Stimulated activated CD4-positive, alpha-beta T cell treated with anti-CD3 and anti-CD28 coated beads, Interleukin-1b, Interleukin-23, amount 100 ng/mL, for 1 hour (primary cell): Measurements from ENCODE around the gene ROPN1L.
"Not testable (repeated sequence)": the region's sequence is repeated elsewhere in the genome, so short reads cannot be mapped to it uniquely, and the experiment has no call there.

Experiments
- DNase-seq, 2 donors: peaks; one replicate each; pipeline ENCODE4 v3.0.0-alpha.2; 2020; ENCODE audit warnings: low read depth in 2 of 2

The ROPN1L gene

DNA sequence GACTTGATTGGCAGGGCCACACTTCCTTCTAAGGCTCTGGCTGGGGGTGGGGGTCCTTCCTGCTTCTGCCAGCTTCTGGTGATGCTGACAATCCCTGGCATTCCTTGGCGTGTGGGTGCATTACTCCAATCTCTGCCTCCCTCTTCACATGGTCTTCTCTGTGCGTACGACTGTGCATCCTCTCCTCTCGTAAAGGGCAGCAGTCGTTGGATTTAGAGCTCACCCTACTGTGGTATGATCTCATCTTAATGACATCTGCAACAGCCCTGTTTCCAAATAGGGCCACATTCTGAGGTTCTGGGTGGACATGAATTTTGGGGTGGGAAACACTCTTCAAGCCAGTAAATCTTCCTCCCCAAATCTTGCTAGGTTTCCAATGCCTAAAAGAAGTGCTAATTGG, 36.8 kb downstream of the ROPN1L start:
- no peak for DNase-seq

DNA sequence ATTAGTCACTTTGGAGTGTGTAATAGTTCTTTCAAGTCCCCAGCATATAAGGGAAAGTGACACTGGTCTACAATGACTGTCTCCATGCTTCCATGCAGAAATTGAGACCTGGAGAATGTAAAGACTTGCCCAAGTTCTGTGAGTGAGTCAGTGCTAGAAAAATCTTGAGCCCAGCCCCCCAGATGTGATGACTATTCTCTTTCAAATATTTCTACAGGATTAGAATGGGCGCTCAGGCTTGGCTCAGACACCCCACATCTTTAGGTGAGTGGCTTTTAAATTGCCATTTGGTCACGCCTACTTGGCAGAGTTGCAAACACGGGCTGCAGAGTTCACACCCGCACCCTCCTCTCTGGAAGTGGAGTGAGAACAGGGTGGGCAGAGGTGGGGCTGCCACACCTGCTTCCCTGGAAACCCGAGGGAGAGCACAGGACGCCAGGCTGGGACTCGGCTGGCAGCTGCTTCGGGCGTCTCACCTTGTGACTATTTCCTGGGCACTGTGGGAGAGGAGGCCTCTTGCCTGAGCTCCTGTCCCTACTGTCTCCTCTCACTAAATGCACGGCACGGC, 37.6 kb downstream of the ROPN1L start:
- no peak for DNase-seq

DNA sequence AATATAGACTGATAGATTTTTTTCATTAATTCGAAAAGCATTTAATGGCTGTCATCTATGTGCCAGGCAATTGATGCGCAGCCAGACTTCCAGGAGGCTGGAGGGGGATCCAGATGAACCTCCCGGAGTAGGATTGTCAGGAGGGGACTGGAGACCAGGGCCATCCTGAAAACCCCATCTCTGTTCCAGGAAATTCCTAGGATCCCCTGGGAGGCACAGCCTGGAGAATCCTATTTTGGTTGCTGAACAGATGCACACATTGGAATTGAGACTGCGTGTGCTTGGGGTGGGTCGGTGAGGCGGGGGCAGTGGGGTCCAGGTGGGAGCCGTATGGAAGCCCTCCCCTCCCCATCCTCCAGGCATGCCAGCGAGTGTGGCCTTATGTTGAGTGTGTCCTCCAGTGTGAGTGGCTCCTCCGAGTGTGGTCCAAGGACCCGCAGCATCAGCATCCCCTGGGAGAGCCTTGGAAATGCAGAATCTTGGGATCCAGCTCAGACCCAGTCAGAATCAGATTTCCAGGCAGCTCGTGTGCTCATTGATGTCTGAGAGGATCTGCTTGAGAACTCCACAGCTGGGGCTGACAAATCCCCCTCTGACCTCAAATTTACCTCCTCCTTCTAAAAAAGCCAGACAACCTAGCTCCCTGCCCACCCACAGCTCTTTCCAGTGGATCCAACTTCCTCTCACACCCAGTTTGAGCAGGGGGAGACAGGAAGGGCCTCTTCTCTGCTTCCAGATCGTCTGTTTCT, 38.7 kb downstream of the ROPN1L start:
- no peak for DNase-seq

DNA sequence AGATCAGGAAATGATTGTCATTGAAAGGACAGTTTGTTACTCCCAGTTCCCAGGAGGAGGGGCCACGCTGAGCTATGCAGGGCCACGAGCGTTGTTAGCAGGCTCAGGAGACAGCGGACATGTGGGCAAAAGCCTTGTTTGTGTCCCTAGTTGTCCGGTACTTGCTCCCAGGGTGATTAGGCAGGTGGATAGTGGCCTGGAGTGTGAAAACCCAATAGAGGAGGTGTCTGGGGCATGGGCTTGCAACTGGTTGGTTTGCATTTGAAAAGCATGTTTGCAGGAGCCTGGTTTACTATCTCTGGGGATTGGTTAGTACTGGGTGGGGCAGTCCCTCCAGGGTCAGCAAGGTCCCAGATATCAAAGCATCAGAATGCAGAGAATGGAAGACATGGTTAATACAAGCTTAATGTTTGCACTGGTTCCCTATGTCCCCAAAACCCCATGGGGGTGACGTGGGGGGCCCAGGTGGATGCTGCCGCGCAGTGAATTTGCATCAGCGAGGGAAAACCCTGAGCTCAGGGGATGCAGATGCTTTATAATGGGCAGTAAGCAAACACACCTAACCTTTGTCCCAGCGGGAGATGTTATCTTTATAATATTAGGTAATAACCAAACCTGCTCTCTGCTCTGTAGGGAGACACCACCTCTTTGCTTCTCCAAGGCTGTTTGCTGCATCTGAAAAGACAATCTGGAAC, 39.7 kb downstream of the ROPN1L start:
- DNase-seq = no peak

DNA sequence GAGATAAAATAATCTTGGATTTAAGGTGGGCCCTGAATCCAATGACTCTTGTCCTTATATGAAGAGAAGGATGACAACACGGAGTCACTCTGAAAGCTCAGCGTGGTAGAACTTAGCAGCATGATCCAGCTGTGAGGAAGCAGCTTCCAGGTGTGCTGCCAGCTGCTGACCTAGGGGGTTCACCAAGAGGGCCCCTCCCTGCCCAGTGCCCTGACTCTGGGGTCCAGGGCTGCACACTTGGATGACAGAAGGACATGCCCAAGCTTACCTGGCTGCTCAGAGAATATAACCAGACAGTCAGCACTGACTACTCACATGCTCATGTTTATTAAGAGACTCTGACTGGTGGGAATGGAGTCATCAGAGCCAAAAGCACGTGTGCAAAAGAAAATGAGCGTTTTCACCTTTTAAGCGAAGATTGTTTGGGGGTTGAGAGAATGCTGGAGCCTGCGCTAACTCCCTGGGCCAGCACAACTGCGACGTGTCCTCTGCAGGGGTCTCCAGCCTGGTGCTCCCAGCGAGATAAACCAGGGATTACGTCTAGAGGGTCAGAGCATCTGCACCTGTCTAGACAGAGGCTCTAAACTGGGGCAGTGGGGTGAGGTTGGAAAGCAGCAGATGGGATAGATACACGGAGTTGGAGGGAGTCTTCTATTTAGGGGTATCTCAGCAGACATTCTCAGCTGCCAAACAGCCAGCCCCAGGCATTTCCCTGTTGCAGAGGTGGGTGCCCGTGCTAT, 41.3 kb downstream of the ROPN1L start:
- no peak for DNase-seq

DNA sequence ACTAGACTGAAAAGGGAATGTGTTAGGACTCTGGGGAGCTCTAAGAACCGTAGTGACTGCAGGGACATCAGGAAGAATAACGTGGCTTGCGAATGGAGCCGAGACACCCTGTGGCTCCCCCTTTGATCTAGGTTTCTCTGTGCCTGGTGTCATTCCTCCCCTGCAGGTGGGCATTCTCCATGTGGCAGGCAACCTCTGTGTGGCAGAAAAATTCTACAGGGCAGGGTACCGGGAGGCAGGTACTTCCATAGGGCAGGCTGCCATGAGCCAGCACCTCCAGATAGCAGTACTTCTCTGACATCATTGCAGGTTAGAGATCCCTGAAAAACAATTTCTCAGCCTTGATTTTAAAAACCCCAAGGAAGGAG, 43.1 kb downstream of the ROPN1L start:
- DNase-seq = no peak

DNA sequence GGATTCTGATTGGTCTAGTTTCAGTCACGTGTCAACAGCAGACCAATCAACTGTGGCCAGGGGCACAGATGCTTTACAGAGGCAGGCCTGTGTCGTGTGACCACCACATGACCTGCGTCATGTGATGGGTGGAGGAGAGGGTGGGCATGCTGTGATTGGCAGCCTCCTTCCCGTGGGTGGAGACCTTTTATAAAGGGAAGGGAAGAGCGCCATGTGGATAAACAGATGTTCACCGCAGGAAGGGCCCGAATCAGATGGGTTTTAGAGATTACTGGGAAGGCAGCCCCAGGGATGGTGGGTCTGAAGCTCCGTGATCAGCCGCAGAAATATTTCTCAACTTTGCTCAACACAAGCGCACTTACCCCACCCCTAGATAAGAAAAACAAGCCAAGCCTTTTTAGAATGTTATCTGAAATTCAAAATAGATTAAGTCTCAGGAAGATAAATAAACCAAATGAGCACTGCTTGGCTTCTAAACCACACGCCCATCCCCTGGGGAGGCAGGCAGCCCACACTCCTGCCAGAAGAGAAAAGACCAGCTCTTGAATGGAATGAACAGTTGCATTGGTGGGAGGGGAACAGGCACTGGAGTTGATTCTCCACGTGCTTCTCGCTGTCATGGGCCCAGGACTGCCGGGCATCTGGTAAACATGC, 43.6 kb downstream of the ROPN1L start:
- DNase-seq = no peak

DNA sequence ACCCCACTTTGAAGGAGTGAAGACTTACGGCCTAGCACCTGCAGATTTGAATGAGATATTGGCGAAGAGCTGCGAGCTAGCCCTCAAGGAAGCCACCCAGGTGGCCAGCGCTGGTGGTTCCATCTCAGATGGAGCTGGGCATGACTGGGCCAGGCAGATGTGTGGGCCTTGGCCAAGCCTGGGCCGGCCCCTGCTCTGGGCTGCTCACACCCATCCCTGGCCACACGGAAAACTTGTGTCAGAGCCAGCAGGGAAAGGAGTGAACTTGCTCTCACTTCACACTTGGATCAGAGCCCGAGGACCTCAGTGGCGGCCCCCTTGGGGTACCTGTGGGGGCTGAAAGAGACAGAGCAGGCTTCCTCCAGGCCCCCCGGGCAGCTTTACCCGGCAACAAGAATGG, 44.2 kb downstream of the ROPN1L start:
- DNase-seq = no peak

DNA sequence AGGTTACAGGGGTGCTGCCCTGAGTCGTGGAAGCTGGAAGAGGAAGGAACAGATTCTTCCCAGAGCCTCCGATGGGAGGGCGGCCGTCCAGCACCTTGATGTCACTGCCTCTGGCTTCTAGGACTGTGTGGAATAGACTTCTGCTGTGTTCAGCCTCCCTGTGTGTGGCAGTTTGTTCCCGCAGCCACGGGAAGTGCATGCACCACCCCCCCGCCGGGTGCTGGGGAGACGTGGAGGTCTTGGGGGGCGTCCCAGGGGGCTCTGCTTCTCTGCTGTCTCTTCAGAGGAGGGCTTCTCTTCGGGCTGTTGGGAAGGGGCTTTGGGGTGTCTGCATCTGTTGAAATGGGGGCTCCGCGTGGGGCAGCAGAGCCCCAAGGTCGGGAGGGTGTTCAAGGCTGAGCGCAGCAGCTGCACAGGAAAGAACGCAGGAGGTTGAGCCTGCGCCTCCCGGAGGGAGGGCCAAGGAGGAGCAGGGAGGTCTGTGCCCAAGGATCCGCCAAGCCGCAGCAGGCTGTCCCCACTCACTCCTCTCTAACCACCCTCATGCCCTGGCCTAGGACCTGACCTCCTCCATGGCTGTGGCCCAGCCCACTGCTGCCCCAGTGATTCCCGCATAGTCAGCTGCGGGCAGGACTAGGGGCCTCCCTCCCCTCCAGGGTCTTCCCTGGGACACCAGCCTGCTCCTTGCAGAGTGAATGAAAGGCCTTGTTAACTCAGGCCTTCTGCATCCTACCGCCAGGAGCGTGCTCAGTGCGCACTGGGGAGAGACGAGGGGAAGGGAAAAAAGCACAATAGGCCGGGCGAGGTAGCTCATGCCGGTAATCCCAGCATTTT, 45.0 kb downstream of the ROPN1L start:
- no peak for DNase-seq

DNA sequence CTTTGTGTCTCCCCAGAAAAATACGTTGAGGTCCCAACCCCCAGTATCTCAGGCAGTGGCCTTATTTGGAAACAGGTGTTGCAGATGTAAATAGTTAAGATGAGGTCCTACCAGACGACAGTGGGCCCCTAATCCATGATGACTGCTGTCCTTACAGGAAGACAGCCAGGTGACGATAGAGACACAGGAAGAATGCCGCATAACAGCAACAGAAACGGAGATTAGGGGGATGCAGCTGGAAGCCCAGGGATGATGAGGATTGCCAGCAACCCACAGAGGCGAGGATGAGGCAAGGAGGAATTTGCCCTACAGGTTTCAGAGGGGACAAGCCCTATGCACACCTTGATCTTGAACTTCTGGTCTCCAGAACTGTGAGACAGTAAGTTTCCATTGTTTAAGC, 46.5 kb downstream of the ROPN1L start:
- DNase-seq = no peak

DNA sequence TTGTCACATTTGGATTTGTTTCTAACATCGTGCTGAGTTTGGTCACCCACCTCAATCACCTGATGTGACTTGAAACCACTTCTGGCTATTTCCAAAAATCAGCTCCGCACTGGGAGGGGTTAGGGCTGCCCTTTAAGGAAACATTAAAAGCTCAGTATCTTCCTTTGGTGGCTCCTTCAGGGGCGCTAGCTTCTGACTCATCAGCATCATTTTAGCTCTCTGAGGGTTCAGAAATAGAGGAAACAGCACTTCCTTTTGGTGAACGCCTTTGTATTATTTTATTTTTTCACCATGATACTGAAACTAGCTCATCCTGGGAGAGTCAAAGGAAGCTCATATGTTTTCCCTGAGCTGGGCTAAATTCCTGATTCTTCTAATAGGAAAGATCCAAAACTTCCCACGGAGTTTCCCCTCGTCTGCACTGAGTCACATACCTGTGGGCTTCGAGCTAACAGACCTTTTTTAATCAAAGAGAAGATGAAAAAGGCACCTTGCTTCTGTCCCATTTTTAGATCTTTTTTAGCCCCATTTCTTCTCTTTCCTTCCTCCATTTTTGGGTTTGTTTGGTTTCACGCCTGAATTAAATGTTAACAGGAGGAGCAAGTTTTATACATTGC, 48.2 kb downstream of the ROPN1L start:
- no peak for DNase-seq

DNA sequence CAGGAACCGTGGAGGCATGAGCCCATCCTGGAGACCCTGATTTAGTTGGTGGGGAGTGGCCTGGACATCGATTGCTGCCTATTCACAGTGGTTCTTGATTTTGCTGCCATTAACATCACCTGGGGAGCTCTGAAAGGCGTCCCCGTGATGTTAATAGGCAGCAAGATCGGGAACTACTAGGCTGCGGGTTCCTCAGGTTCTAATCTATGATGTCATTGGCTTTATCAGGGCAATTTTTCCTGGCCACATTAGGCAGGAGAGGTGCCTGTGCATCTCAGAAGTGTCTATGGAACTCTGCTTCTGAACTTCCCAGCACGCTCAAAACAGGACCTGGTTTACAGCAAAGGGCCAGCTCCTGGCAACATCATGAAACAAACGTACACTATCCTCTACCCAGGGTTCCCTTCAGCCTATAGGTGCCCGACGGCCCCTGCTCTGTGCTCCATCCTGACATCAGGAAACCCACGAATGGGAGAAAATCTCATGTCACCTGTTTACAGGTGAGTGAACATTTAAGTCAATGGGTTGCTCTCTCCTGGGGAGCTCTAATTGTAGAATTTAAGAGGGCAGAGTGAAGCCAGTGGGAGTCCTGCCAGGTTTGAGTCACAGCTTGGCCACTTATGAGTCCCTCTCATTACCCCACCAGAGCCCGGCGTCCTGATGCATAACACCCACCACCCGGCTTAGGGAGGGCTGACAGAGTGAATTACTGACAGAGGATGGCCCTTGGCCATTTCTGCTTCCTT, 49.4 kb downstream of the ROPN1L start:
- no peak for DNase-seq

DNA sequence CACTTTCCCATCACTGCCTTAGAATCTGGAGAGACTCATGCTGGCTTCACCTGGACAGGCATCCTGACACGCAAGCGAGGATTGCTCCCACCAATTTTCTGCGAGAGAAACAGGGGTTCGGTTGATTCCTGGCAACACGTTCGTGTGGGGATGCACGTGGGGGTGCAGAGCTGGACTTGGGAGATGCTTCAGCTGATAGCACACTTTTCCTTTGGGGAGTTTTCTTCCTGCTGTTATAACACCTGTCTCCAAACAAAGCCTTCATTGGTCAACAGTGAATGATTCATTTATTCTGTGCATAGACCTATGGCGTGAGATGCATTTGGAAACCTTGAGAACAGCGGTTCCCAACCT, 50.0 kb downstream of the ROPN1L start:
- no peak for DNase-seq

DNA sequence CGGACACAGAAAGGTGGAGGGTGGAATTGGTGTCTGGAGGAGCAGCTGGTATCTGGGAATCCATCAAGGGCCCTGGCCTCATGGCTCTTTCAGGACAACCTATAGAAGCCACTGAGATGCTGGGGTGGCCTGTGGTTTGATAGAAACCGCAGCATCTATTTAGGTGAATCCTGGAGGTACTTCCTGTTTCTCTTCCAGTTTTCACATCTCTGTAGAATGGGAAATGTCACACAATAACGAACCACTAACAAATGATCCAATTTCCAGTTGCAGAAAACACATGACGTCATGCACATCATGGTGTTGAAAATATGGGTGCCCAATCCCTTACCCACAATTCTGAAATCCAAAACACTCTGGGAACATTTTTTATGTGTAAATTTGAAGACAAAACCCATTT, 52.2 kb downstream of the ROPN1L start:
- no peak for DNase-seq

DNA sequence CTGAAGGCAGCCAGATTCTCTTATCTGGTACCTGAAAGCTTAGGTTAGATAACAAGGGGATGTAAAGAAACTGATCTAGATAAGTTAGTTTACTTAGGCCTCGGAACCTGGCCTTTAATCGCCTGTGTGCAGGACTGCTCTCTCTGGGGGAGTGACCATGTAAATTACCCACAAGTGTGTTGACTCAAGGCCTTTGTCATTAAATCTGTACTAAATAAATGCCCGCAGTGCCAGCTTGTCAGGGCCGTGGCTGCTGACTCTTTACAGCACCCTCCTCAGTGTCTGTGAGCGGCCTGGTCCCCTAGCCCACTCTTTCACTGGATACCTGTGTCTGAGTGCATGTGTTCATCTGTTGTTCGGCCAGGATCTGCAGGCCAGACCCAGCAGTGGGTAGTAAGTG, 52.8 kb downstream of the ROPN1L start:
- DNase-seq = not testable (repeated sequence)

DNA sequence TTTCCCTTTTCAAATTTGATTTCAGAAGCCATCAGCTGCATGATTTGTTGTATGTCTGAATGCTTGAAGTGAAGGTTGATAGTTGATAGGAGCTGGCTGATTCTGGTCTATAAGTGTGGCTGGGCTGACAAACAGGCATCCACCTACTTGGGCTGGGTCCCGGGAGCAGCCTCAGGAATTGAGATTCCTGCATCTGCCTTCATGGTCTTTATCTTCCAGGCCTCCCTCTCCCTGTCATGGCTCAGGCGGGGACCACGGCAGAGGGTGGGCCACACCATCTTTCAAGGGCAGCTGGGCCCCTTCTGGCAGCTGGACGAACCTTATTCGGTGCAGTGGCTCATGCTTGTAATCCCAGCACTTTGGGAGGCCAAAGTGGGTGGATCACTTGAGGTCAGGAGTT, 55.9 kb downstream of the ROPN1L start:
- DNase-seq = no peak

DNA sequence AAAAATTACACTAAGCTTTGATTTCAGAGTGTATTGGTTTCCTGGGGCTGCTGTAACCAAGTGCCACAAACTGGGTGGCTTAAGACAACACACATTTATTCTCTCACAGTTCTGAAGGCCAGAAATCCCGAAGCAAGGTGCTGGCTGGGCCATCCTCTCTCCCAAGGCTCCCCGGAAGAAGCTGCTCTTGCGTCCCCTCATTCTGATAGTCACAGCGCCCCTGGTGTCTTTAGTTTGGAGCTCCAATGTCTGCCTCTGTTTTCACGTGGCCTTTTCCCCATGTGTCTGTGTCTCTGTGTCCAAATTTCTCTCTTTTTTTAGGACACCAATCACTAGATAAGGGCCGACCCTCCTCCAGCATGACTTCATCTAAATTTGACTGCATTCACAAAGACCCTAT, 56.7 kb downstream of the ROPN1L start:
- DNase-seq = no peak

DNA sequence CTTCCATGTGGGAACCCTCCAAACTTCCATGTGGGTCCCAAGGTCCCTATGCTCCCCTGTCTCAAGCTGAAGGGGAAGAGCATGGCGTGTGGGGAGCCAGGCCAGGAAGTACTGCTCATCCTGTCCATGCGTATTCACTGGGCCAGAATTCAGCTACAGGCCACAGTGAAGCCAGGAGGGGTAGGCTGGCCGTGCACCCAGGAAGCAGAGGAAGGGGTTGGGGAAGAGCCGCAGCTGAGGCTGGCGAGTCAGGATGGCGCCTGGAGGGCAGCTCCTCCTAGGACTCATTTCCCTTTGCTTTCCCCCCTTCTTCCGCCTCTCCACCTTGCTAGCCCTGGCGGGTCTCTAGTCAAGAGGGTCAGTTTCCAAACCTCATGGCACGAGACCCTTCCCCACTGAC, 57.4 kb downstream of the ROPN1L start:
- DNase-seq = no peak

DNA sequence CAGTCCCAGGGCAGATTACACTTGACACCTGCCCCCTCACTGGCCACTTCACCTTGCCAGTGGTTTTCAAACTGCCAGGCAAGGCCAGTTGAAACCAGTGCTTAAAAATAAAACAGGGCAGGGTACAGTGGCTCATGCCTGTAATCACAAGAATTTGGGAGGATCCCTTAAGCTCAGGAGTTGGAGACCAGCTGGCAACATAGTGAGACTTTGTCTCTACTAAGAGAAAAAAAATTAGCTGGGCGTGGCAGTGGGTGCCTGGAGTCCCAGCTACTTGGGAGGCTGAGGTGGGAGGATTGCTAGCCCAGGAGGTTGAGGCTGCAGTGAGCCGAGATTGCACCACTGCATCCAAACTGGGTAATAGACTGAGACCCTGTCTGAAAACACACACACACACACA, 58.1 kb downstream of the ROPN1L start:
- no peak for DNase-seq

DNA sequence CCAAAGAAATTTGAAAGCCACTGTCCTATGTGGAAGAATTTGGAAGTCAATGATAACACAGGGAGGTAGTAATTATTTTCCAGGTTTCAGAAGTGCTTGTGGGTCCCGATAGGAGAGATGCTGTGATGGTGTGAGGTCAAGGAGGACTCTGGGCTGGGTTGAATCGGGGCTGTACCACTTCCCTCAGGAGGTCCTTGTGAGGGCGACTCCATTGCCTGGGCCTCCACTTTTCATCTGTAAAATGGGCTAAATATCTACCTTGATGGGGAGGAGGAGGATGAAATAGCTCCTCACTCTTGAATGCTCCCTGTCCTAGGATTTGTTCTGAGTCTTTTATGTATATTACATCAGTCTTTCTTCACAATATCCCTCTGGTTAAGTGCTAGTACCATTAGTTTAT, 59.0 kb downstream of the ROPN1L start:
- DNase-seq = no peak
